Large intestine (tissue), 3 donors: Measurements from ENCODE around the gene VEZT. TPM values are rescaled to one million over a fixed set of nuclear protein-coding genes. Genes with fewer than 3 reads are reported as not detected.

Experiments
- DNase-seq, 2 donors: peaks; one replicate each; pipeline versions ENCODE4 v3.0.0 to v3.0.0-alpha.2; 2013
- H3K27ac ChIP-seq: one replicate; pipeline ENCODE4 v1.5.1; 2013; ENCODE audit warnings: low read length
- H3K27me3 ChIP-seq: 2 replicates; pipeline ENCODE4 v1.6.1; 2013; ENCODE audit warnings: low read length; ENCODE audit not compliant: control insufficient read depth, insufficient read depth
- H3K36me3 ChIP-seq: 2 replicates; pipeline ENCODE4 v1.6.1; 2013; ENCODE audit warnings: low read length; ENCODE audit not compliant: control insufficient read depth, insufficient read depth
- H3K4me1 ChIP-seq: one replicate; pipeline ENCODE4 v1.6.1; 2013; ENCODE audit warnings: low read length; ENCODE audit not compliant: control insufficient read depth, insufficient read depth
- H3K4me3 ChIP-seq: one replicate; pipeline ENCODE4 v1.5.1; 2013; ENCODE audit warnings: low read length
- H3K9me3 ChIP-seq: one replicate; pipeline ENCODE4 v1.6.1; 2013; ENCODE audit warnings: mild to moderate bottlenecking, low read depth, low read length, moderate library complexity; ENCODE audit not compliant: control insufficient read depth
- WGBS: methylation state at CpG from one replicate; pipeline ENCODE4 v1.1.5; 2013; ENCODE audit warnings: low lambda C conversion rate; ENCODE audit not compliant: insufficient coverage; 5-methylcytosine and 5-hydroxymethylcytosine counted together
- polyA plus RNA-seq: library from polyadenylated mRNA; unstranded; fragments of 120-200 nt; gene quantifications from one replicate; pipeline ENCODE4 v1.2.1, GENCODE V29; 2013

Gene VEZT
- polyA plus RNA-seq, 1 donor: 61.2 TPM

GRCh38 chr12:95277139-95277538, 59.5 kb downstream of the VEZT start:
- no peak overlapping the region for H3K27ac ChIP-seq
- WGBS: no CpG with 5 or more reads among the region's 1 CpG
- H3K27me3 ChIP-seq: no peaks in the 10 kb centered on the region
- H3K4me1 ChIP-seq: no peaks in the 10 kb centered on the region
- no peaks in the 10 kb centered on the region for H3K9me3 ChIP-seq
- H3K4me3 ChIP-seq: no peak overlapping the region
- peaks cover 28% of the 10 kb centered on the region for H3K36me3 ChIP-seq
- no peak for DNase-seq

GRCh38 chr12:95279856-95280255, 62.2 kb downstream of the VEZT start:
- Histone ChIP-seq H3K4me3 (no peak overlapping the region), H3K27ac (peak overlapping the region; percentile 41), H3K36me3 (peaks cover 41% of the 10 kb centered on the region), H3K4me1 (no peaks in the 10 kb centered on the region), H3K27me3 (no peaks in the 10 kb centered on the region), H3K9me3 (no peaks in the 10 kb centered on the region)
- DNase-seq: peak; percentile 44 to 76
- 56% methylated on average over 1 of the region's 4 CpGs for WGBS

- Histone ChIP-seq H3K4me3 (no peak overlapping the region), H3K4me1 (no peaks in the 10 kb centered on the region), H3K9me3 (no peaks in the 10 kb centered on the region), H3K27ac (no peak overlapping the region), H3K27me3 (no peaks in the 10 kb centered on the region), H3K36me3 (peaks cover 36% of the 10 kb centered on the region)
- peak; percentile 29 to 52 for DNase-seq
- WGBS: no CpG with 5 or more reads among the region's 6 CpGs
Observed at GRCh38 chr12:95282266-95282665, 64.7 kb downstream of the VEZT start.

GRCh38 chr12:95283371-95283770, 65.8 kb downstream of the VEZT start:
- no peak overlapping the region for H3K4me3 ChIP-seq
- no peak for DNase-seq
- no peaks in the 10 kb centered on the region for H3K4me1 ChIP-seq
- H3K27me3 ChIP-seq: no peaks in the 10 kb centered on the region
- no peaks in the 10 kb centered on the region for H3K9me3 ChIP-seq
- H3K36me3 ChIP-seq: peaks cover 34% of the 10 kb centered on the region
- H3K27ac ChIP-seq: no peak overlapping the region
- WGBS: 100% methylated on average over 1 of the region's 1 CpG

GRCh38 chr12:95286713-95287112, 69.1 kb downstream of the VEZT start:
- peaks cover 37% of the 10 kb centered on the region for H3K36me3 ChIP-seq
- H3K4me1 ChIP-seq: no peaks in the 10 kb centered on the region
- H3K27me3 ChIP-seq: no peaks in the 10 kb centered on the region
- no CpG with 5 or more reads among the region's 3 CpGs for WGBS
- no peaks in the 10 kb centered on the region for H3K9me3 ChIP-seq
- DNase-seq: no peak
- H3K27ac ChIP-seq: no peak overlapping the region
- no peak overlapping the region for H3K4me3 ChIP-seq

GRCh38 chr12:95291501-95291900, 73.9 kb downstream of the VEZT start:
- Histone ChIP-seq H3K4me1 (no peaks in the 10 kb centered on the region), H3K9me3 (no peaks in the 10 kb centered on the region), H3K36me3 (peaks cover 35% of the 10 kb centered on the region), H3K27me3 (no peaks in the 10 kb centered on the region), H3K27ac (no peak overlapping the region), H3K4me3 (no peak overlapping the region)
- no peak for DNase-seq
- WGBS: no CpG with 5 or more reads among the region's 2 CpGs

GRCh38 chr12:95298916-95299315, 81.3 kb downstream of the VEZT start:
- Histone ChIP-seq H3K27ac (no peak overlapping the region), H3K9me3 (no peaks in the 10 kb centered on the region), H3K4me3 (no peak overlapping the region), H3K36me3 (peaks cover 35% of the 10 kb centered on the region), H3K4me1 (peaks cover 2% of the 10 kb centered on the region), H3K27me3 (no peaks in the 10 kb centered on the region)
- DNase-seq: peak; percentile 31 to 62
- 80% methylated on average over 2 of the region's 5 CpGs for WGBS

- Histone ChIP-seq H3K36me3 (peaks cover 31% of the 10 kb centered on the region), H3K4me3 (no peak overlapping the region), H3K27me3 (no peaks in the 10 kb centered on the region), H3K27ac (no peak overlapping the region), H3K9me3 (no peaks in the 10 kb centered on the region), H3K4me1 (peaks cover 2% of the 10 kb centered on the region)
- no peak for DNase-seq
- WGBS: 86% methylated on average over 1 of the region's 2 CpGs
Observed at GRCh38 chr12:95300286-95300685, 82.7 kb downstream of the VEZT start.

GRCh38 chr12:95303476-95303875, 85.9 kb downstream of the VEZT start:
- no peak for DNase-seq
- Histone ChIP-seq H3K36me3 (peaks cover 24% of the 10 kb centered on the region), H3K27me3 (no peaks in the 10 kb centered on the region), H3K4me1 (peaks cover 2% of the 10 kb centered on the region), H3K27ac (no peak overlapping the region), H3K9me3 (no peaks in the 10 kb centered on the region), H3K4me3 (no peak overlapping the region)
- WGBS: 100% methylated on average over 1 of the region's 1 CpG

- Histone ChIP-seq H3K4me3 (no peak overlapping the region), H3K27ac (no peak overlapping the region), H3K4me1 (no peaks in the 10 kb centered on the region), H3K9me3 (no peaks in the 10 kb centered on the region), H3K27me3 (no peaks in the 10 kb centered on the region), H3K36me3 (peaks cover 20% of the 10 kb centered on the region)
- no peak for DNase-seq
- WGBS: 73% methylated on average over 3 of the region's 3 CpGs
Observed at GRCh38 chr12:95304673-95305198, 87.1 kb downstream of the VEZT start.

GRCh38 chr12:95312656-95313055, 95.0 kb downstream of the VEZT start:
- Histone ChIP-seq H3K27me3 (no peaks in the 10 kb centered on the region), H3K4me3 (no peak overlapping the region), H3K27ac (no peak overlapping the region), H3K4me1 (no peaks in the 10 kb centered on the region), H3K9me3 (no peaks in the 10 kb centered on the region), H3K36me3 (peaks cover 4% of the 10 kb centered on the region)
- WGBS: 33% methylated on average over 1 of the region's 1 CpG
- DNase-seq: no peak
